HEK293T (cell line): ENCODE measurements around the gene GRID1.

ENCODE experiments used
- BHLHE40 ChIP-seq: fragments of 450-650 bp; IDR thresholded peaks from 2 replicates; pipeline ENCODE4 v1.6.1; 2016; ENCODE audit warnings: mild to moderate bottlenecking, moderate library complexity, borderline replicate concordance
- ELF4 ChIP-seq: fragments of 450-650 bp; IDR thresholded peaks from 2 replicates; pipeline ENCODE4 v1.6.1; 2017; ENCODE audit warnings: antibody characterized with exemption
- FOXA1 ChIP-seq: fragments of 450-650 bp; IDR thresholded peaks from 2 replicates; pipeline ENCODE4 v1.6.1; 2016; ENCODE audit warnings: mild to moderate bottlenecking
- FOXK2 ChIP-seq: fragments of 450-650 bp; IDR thresholded peaks from 2 replicates; pipeline ENCODE4 v1.6.1; 2016; ENCODE audit warnings: mild to moderate bottlenecking
- FOXM1 ChIP-seq: fragments of 450-650 bp; IDR thresholded peaks from 2 replicates; pipeline ENCODE4 v1.6.1; 2017; ENCODE audit warnings: mild to moderate bottlenecking, borderline replicate concordance
- HDGF ChIP-seq: fragments of 450-650 bp; IDR thresholded peaks from 2 replicates; pipeline ENCODE4 v1.6.1; 2017; ENCODE audit warnings: antibody characterized with exemption, borderline replicate concordance
- LEF1 ChIP-seq: fragments of 450-650 bp; IDR thresholded peaks from 2 replicates; pipeline ENCODE4 v1.6.1; 2017; ENCODE audit warnings: mild to moderate bottlenecking, borderline replicate concordance
- SP1 ChIP-seq: fragments of 450-650 bp; IDR thresholded peaks from 2 replicates; pipeline ENCODE4 v1.6.1; 2017
- TARDBP ChIP-seq: fragments of 450-650 bp; IDR thresholded peaks from 2 replicates; pipeline ENCODE4 v1.6.1; 2016
- ZNF384 ChIP-seq: fragments of 450-650 bp; IDR thresholded peaks from 2 replicates; pipeline ENCODE4 v1.6.1; 2016
- TF ChIP-seq, protein P1 (sequence below): fragments of 450-650 bp; IDR thresholded peaks from 2 replicates; pipeline ENCODE4 v1.6.1; 2016

DNA sequence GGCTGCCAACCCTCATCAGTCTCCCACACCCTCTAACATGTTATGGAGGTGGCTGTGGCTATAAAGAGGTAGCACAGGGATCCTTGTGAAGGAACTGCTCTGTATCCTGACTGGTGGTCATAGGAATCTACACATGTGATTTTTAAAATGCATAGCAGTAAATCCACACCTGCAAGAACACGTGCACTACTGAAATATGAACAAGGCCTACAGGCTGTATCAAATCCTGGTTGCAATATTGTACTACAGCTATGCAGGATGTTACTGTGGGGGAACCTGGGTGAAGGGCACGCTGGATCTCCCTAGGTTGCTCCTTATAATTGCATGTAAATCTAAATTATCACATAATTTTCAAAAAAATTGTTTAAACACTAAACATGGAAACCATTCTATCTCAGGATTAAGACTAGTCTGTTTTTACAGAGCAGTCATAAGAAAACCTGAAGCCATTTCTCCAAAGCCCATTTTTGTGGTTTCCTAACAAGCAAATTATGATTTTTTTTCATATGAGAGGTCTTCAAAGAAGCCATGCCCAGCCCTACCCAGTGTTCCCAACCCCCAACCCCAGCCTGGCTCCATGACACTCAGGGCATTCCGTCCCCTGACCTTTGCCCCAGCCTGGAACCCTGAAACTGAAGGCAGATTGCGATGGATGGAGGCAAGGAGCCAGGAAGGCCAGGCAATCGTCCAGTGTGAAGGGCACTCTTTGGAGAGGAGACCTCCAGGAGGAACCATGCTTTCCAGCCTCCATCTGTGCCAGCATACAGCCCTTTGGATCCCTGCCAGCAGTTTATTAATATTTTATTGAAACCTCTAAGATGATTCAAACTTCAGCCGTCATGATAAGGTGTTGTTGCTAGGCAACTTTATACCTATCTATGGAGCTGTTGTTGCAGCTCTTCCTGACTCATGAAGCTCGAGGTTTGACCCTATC is 161.0 kb downstream of the GRID1 start:
- TF ChIP-seq SP1, result no peak
- TF ChIP-seq FOXA1, result no peak
- TF ChIP-seq, protein P1, sequence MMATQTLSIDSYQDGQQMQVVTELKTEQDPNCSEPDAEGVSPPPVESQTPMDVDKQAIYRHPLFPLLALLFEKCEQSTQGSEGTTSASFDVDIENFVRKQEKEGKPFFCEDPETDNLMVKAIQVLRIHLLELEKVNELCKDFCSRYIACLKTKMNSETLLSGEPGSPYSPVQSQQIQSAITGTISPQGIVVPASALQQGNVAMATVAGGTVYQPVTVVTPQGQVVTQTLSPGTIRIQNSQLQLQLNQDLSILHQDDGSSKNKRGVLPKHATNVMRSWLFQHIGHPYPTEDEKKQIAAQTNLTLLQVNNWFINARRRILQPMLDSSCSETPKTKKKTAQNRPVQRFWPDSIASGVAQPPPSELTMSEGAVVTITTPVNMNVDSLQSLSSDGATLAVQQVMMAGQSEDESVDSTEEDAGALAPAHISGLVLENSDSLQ, result no peak
- no peak for TF ChIP-seq TARDBP
- TF ChIP-seq BHLHE40, result no peak
- TF ChIP-seq FOXM1, result no peak
- TF ChIP-seq LEF1, result no peak
- TF ChIP-seq FOXK2, result no peak
- no peak for TF ChIP-seq HDGF
- TF ChIP-seq ELF4, result no peak
- TF ChIP-seq ZNF384, result no peak
